T-cell (primary cell): Measurements from ENCODE around the gene SHF. TPM values are rescaled to one million over a fixed set of nuclear protein-coding genes. Genes with fewer than 3 reads are reported as not detected.

ENCODE experiments used
- ATAC-seq, 4 experiments: fragments of 200-7000 bp in 3 of 4; fragments of 150-1000 bp in 1 of 4; cut with Tn5 transposase; replicated peaks in 1 of 4; 1 replicate in 3 of 4; 2 replicates in 1 of 4; pipeline ENCODE4 v1.10.0; 2021; ENCODE audit warnings: moderate library complexity in 3 of 4, mild to moderate bottlenecking in 2 of 4, moderate number of reproducible peaks in 1 of 4
- CTCF ChIA-PET, 2 donors: fragments of 300-600 bp; sonication (Branson Sonifier 250); formaldehyde crosslinking; loops; one replicate each; lab custom pipeline; 2022; ENCODE audit warnings: antibody characterized with exemption in 2 of 2; lab: Charles Lee
- POLR2A ChIA-PET, 2 donors: fragments of 300-600 bp; sonication (Branson Sonifier 250); formaldehyde crosslinking; loops; one replicate each; lab custom pipeline; 2022; ENCODE audit warnings: antibody characterized with exemption in 2 of 2; lab: Charles Lee
- DNase-seq, 35 experiments: peaks; one replicate each; pipeline versions ENCODE4 v3.0.0 to v3.0.0-alpha.2; 2013 to 2023
- H3K27ac ChIP-seq: one replicate; pipeline ENCODE4 v1.5.1; 2013; ENCODE audit warnings: low read length
- H3K27me3 ChIP-seq, 2 experiments: replicated peaks in 1 of 2; 1 replicate in 1 of 2; 2 replicates in 1 of 2; pipeline versions ENCODE4 v1.6.1 to v1.7.0; 2013; ENCODE audit warnings: low read length in 1 of 2, mixed read lengths in 1 of 2; ENCODE audit not compliant: control insufficient read depth in 2 of 2, insufficient read depth in 2 of 2; ENCODE audit errors: extremely low read depth in 1 of 2
- H3K36me3 ChIP-seq, 2 donors: 1 replicate in 1 of 2; 2 replicates in 1 of 2; pipeline versions ENCODE4 v1.6.1 to v1.7.0; 2013; ENCODE audit warnings: low read length in 1 of 2; ENCODE audit not compliant: control insufficient read depth in 2 of 2, insufficient read depth in 1 of 2; ENCODE audit errors: extremely low read depth in 1 of 2
- H3K4me1 ChIP-seq, 2 experiments: 1 replicate in 1 of 2; 2 replicates in 1 of 2; pipeline versions ENCODE4 v1.6.1 to v1.7.0; 2013; ENCODE audit warnings: low read length in 2 of 2, mixed read lengths in 1 of 2; ENCODE audit not compliant: insufficient read depth in 2 of 2, control insufficient read depth in 1 of 2; ENCODE audit errors: extremely low read depth in 1 of 2
- H3K4me3 ChIP-seq, 2 donors: 1 replicate in 1 of 2; 2 replicates in 1 of 2; pipeline versions ENCODE4 v1.5.1 to v1.7.0; 2013; ENCODE audit warnings: mild to moderate bottlenecking in 2 of 2, low read length in 1 of 2, moderate library complexity in 1 of 2; ENCODE audit not compliant: control insufficient read depth in 1 of 2; ENCODE audit errors: extremely low read depth in 1 of 2
- H3K9me3 ChIP-seq: 2 replicates; pipeline ENCODE4 v1.7.0; 2013
- H3K27ac Mint-ChIP-seq, 2 donors: one replicate each; pipeline ENCODE4 v1.8.0; 2020 to 2021; ENCODE audit warnings: mild to moderate bottlenecking in 2 of 2, mixed read lengths in 2 of 2
- H3K27me3 Mint-ChIP-seq, 2 donors: one replicate each; pipeline ENCODE4 v1.8.0; 2021 to 2022; ENCODE audit warnings: mixed read lengths in 2 of 2
- H3K36me3 Mint-ChIP-seq: one replicate; pipeline ENCODE4 v1.8.0; 2021; ENCODE audit warnings: mixed read lengths
- H3K4me1 Mint-ChIP-seq, 3 donors: one replicate each; pipeline ENCODE4 v1.8.0; 2020 to 2022; ENCODE audit warnings: mixed read lengths in 3 of 3, mild to moderate bottlenecking in 1 of 3
- H3K4me3 Mint-ChIP-seq, 3 donors: one replicate each; pipeline ENCODE4 v1.8.0; 2020 to 2022; ENCODE audit warnings: mild to moderate bottlenecking in 3 of 3, mixed read lengths in 3 of 3, moderate library complexity in 3 of 3
- H3K9me3 Mint-ChIP-seq, 3 donors: one replicate each; pipeline ENCODE4 v1.8.0; 2020 to 2022; ENCODE audit warnings: mixed read lengths in 3 of 3
- WGBS: methylation state at CpG from one replicate; pipeline ENCODE4 v1.1.5; 2013; ENCODE audit warnings: missing lambda C conversion rate; ENCODE audit not compliant: insufficient coverage; 5-methylcytosine and 5-hydroxymethylcytosine counted together
- total RNA-seq, 35 experiments: library from RNA in 6 of 35; stranded (reverse) in 6 of 35; fragments of 120-200 nt in 1 of 35; gene quantifications; one replicate each; pipeline versions ENCODE4 v1.2.1 to v1.2.4 and lab custom pipeline; 2013 to 2026

Gene SHF
- total RNA-seq, 5 donors from 2014 or later (not counting 1 experiment from before 2014, with no cell fraction given), result 5.1 to 6.5 (median 5.6) TPM

DNA sequence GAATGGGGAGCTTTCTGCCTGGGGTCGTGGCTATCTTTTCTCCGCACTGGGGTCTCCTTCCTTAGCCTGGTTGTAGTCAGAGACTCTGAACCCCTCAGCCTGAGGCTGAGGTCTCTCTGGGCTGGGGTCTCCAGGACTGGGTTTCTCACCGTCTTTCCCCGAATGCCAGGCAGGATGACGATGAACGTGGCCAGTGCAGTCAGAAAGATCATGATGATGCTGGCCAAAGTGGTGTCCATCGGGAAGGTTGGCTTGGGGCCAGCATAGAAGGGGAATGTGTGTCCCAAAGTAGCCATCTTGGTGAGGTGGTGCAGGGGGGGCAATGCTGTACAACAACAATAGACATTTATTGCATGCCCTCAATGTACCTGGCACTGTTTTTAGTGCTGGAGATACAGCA lies 65.0 kb downstream of the SHF start:
- POLR2A ChIA-PET, result no interaction called here
- CTCF ChIA-PET, result interaction anchor here (0.6 to 1.3 kb wide), 3 partner anchors 14 to 384 kb away, joined by 3 to 4 read pairs (median 3); no protein-coding TSS in a partner anchor

GRCh38 chr15:45121706-45122417 lies 65.9 kb downstream of the SHF start:
- Histone ChIP-seq H3K36me3 (no peaks in the 10 kb centered on the region), H3K9me3 (no peaks in the 10 kb centered on the region), H3K4me3 (no peak overlapping the region), H3K4me1 (peaks cover 6 to 13% of the 10 kb centered on the region in 2 experiments), H3K27me3 (peaks cover 4 to 54% of the 10 kb centered on the region in 2 experiments), H3K27ac (no peak overlapping the region)
- no peak for ATAC-seq
- H3K27me3 Mint-ChIP-seq, result peaks cover 45 to 69% of the 10 kb centered on the region in 2 donors
- H3K4me3 Mint-ChIP-seq, result no peak overlapping the region
- peaks cover 13 to 15% (median 13%) of the 10 kb centered on the region in 3 donors for H3K4me1 Mint-ChIP-seq
- WGBS, result 57% methylated on average over 4 of the region's 9 CpGs
- CTCF ChIA-PET, result interaction anchor here in 1 of 2 donors (0.5 to 1.3 kb wide), 2 partner anchors 13 to 792 kb away, joined by 3 to 11 read pairs; no protein-coding TSS in a partner anchor
- POLR2A ChIA-PET, result no interaction called here
- no peaks in the 10 kb centered on the region for H3K9me3 Mint-ChIP-seq
- H3K36me3 Mint-ChIP-seq, result no peaks in the 10 kb centered on the region
- H3K27ac Mint-ChIP-seq, result no peak overlapping the region
- no peak for DNase-seq

More for the DNA sequence above, 65.0 kb downstream of the SHF start:
- no peak for DNase-seq
- H3K4me1 Mint-ChIP-seq, result peaks cover 5 to 7% (median 6%) of the 10 kb centered on the region in 3 donors
- peaks cover 3 to 47% of the 10 kb centered on the region in 2 experiments for H3K27me3 ChIP-seq
- no peaks in the 10 kb centered on the region for H3K36me3 ChIP-seq
- no peak overlapping the region for H3K4me3 Mint-ChIP-seq
- no peak overlapping the region for H3K27ac Mint-ChIP-seq
- H3K9me3 ChIP-seq, result no peaks in the 10 kb centered on the region
- H3K4me3 ChIP-seq, result no peak overlapping the region
- H3K9me3 Mint-ChIP-seq, result no peaks in the 10 kb centered on the region
- no peak overlapping the region for H3K27ac ChIP-seq
- H3K27me3 Mint-ChIP-seq, result peaks cover 42 to 65% of the 10 kb centered on the region in 2 donors
- H3K4me1 ChIP-seq, result peaks cover 2 to 4% of the 10 kb centered on the region in 2 experiments
- 79% methylated on average over 7 of the region's 7 CpGs for WGBS
- H3K36me3 Mint-ChIP-seq, result no peaks in the 10 kb centered on the region
- no peak for ATAC-seq

DNA sequence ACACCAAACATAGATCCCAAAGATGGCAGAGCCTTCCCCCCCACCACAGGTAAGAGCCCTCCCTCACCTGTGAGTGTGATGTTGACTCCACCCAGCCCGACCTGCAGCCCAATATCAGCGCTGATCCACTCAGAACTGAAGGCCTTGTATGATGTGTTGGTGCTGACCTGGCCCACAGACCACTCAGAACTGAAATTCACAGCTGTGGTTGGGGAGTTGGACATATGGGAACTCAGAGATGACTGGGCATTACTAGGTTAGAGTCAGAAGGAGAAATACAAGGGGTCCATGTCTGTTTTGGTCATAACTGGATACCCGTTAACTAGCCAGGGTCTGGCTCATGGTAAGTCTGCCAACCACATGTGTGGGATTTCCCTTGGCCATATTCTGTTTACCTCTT lies 66.7 kb downstream of the SHF start:
- WGBS, result 80% methylated on average over 2 of the region's 3 CpGs
- DNase-seq, result no peak
- ATAC-seq, result no peak
- Histone ChIP-seq H3K27ac (no peak overlapping the region), H3K36me3 (no peaks in the 10 kb centered on the region), H3K4me1 (peaks cover 8 to 21% of the 10 kb centered on the region in 2 experiments), H3K9me3 (no peaks in the 10 kb centered on the region), H3K27me3 (peaks cover 13 to 63% of the 10 kb centered on the region in 2 experiments), H3K4me3 (no peak overlapping the region)
- Mint-ChIP-seq H3K36me3 (no peaks in the 10 kb centered on the region), H3K27me3 (peaks cover 45 to 70% of the 10 kb centered on the region in 2 donors), H3K4me3 (no peak overlapping the region), H3K9me3 (no peaks in the 10 kb centered on the region), H3K27ac (no peak overlapping the region), H3K4me1 (peaks cover 19 to 21% (median 20%) of the 10 kb centered on the region in 3 donors)
- CTCF ChIA-PET, result interaction anchor here in 1 of 2 donors (0.6 kb wide), 1 partner anchor 430 kb away, joined by 3 read pairs; no protein-coding TSS in a partner anchor
- POLR2A ChIA-PET, result no interaction called here

DNA sequence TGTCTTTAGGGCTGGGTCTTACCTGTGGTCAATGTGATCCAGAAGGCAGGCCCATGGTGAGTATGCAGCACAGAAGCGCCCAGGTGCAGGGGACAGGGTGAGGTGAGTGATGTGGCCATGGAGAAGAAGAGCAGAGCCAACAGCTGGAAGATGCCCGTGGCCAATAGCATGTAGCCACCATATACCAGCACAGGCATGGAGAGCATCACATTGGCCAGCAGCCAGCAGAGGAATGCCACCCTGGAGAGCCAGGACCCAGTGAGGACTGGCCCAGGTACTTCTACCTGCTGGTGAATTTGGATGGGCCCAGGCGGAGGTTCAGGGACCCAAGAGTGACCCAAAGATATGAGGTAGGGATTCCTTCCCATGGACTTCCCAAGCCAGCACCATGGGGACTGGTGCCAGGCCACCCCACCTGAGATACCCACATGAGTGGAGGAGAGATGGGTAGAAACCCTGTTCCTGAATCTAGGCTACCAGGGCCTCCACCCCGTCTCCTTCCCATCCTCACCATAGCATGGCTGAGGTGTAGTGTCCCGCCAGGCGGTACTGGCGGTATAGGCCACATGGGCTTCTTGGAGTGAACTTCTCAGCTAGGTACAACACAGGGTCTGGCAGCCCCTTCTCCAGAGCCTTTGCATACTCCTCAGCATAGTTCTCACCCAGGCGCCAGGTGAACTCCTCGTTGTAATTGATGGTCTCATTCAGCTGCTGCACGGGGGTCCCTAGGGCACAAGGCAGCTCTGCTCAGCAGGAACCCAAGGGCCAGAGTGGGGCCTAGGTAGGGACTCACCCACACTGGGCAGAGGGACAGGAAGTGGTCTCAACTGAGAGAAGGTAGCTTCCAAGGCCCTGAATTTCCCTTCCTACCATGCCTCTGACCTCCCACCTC lies 67.4 kb downstream of the SHF start:
- Mint-ChIP-seq H3K27ac (no peak overlapping the region), H3K36me3 (no peaks in the 10 kb centered on the region), H3K4me3 (no peak overlapping the region), H3K27me3 (peaks cover 44 to 70% of the 10 kb centered on the region in 2 donors), H3K9me3 (no peaks in the 10 kb centered on the region), H3K4me1 (peaks cover 21 to 25% (median 22%) of the 10 kb centered on the region in 3 donors)
- DNase-seq, result no peak
- Histone ChIP-seq H3K27ac (no peak overlapping the region), H3K27me3 (peaks cover 19 to 70% of the 10 kb centered on the region in 2 experiments), H3K4me1 (peaks cover 8 to 22% of the 10 kb centered on the region in 2 experiments), H3K9me3 (no peaks in the 10 kb centered on the region), H3K36me3 (no peaks in the 10 kb centered on the region), H3K4me3 (no peak overlapping the region)
- ATAC-seq, result no peak
- ChIA-PET CTCF (interaction anchor here in 1 of 2 donors (0.6 kb wide), 1 partner anchor 431 kb away, joined by 3 read pairs; no protein-coding TSS in a partner anchor), POLR2A (no interaction called here)
- 91% methylated on average over 9 of the region's 10 CpGs for WGBS

DNA sequence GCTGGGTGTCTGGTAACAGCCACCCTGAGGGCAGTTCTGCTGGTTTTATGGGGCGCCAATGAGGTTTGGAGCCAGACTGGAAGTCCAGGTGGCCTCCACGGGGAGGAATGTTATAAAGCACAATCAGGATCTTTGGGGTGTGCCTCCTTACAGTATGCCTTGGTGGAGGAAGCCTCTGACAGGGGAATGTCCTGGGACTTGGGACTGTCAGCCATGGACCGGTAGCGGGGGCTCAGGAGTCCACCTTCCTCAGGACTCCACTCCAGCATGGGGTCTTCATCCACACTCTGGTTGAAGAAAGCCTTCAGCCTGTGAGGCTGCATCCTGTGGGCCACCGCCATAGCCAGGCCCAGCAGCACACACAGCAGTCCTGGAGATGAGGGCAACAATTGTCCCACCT lies 68.8 kb downstream of the SHF start:
- peaks cover 50 to 75% of the 10 kb centered on the region in 2 donors for H3K27me3 Mint-ChIP-seq
- peaks cover 22 to 83% of the 10 kb centered on the region in 2 experiments for H3K27me3 ChIP-seq
- 75% methylated on average over 2 of the region's 5 CpGs for WGBS
- H3K4me1 ChIP-seq, result peaks cover 8 to 31% of the 10 kb centered on the region in 2 experiments
- H3K9me3 Mint-ChIP-seq, result no peaks in the 10 kb centered on the region
- no peaks in the 10 kb centered on the region for H3K36me3 ChIP-seq
- DNase-seq (no peak), ATAC-seq (no peak)
- no peak overlapping the region for H3K27ac ChIP-seq
- no peaks in the 10 kb centered on the region for H3K9me3 ChIP-seq
- H3K36me3 Mint-ChIP-seq, result no peaks in the 10 kb centered on the region
- ChIA-PET POLR2A (no interaction called here), CTCF (interaction anchor here (0.8 to 1.5 kb wide), 9 partner anchors 8 to 281 kb away, joined by 3 to 19 read pairs (median 4); partner anchors contain the start of genes DUOX1 (in 1 of the 2) and DUOXA1 (in 1 of the 2))
- peaks cover 28 to 34% (median 30%) of the 10 kb centered on the region in 3 donors for H3K4me1 Mint-ChIP-seq
- H3K4me3 Mint-ChIP-seq, result no peak overlapping the region
- no peak overlapping the region for H3K27ac Mint-ChIP-seq
- no peak overlapping the region for H3K4me3 ChIP-seq
